Peyer's patch (tissue), 4 donors: Measurements from ENCODE around the gene PLOD3. TPM values are rescaled to one million over a fixed set of nuclear protein-coding genes. Genes with fewer than 3 reads are reported as not detected.
A peak's percentile ranks its signal among the peaks of the same experiment; 100 is the strongest.

Source experiments
- DNase-seq, 3 donors: peaks; one replicate each; pipeline ENCODE4 v3.0.0-alpha.2; 2017 to 2019
- H3K27ac ChIP-seq, 4 donors: fragments of 200-600 bp; sonication (generic); one replicate each; pipeline ENCODE4 v1.5.1; 2016 to 2019
- H3K27me3 ChIP-seq, 2 donors: fragments of 200-600 bp; sonication (generic); one replicate each; pipeline ENCODE4 v1.5.1; 2019
- H3K36me3 ChIP-seq, 3 donors: fragments of 200-600 bp; sonication (generic); one replicate each; pipeline ENCODE4 v1.5.1; 2016 to 2019
- H3K4me1 ChIP-seq, 4 donors: fragments of 200-600 bp; sonication (generic); one replicate each; pipeline ENCODE4 v1.5.1; 2016 to 2019
- H3K4me3 ChIP-seq, 4 donors: fragments of 200-600 bp; sonication (generic); 1 replicate in 3 of 4; 2 replicates in 1 of 4; pipeline ENCODE4 v1.5.1; 2016 to 2019; ENCODE audit warnings: mild to moderate bottlenecking in 1 of 4
- H3K9me3 ChIP-seq, 4 donors: fragments of 200-600 bp; sonication (generic); one replicate each; pipeline ENCODE4 v1.5.1; 2016 to 2019; ENCODE audit warnings: mild to moderate bottlenecking in 1 of 4
- CTCF ChIP-seq, 6 experiments: fragments of 450-650 bp in 4 of 6; fragments of 200-600 bp in 2 of 6; sonication (generic) in 1 of 6; IDR thresholded peaks; one replicate each; pipeline ENCODE4 v1.5.1; 2017 to 2019; ENCODE audit warnings: antibody characterized with exemption in 6 of 6, mild to moderate bottlenecking in 3 of 6, moderate library complexity in 1 of 6
- POLR2A ChIP-seq, 2 donors: fragments of 450-650 bp; IDR thresholded peaks; one replicate each; pipeline ENCODE4 v1.5.1; 2017; ENCODE audit warnings: antibody characterized with exemption in 2 of 2, mild to moderate bottlenecking in 2 of 2, moderate library complexity in 2 of 2
- total RNA-seq, 4 donors: library from RNA; depleted of rRNA; stranded (reverse); fragments of >200 nt; gene quantifications; one replicate each; pipeline ENCODE4 v1.1.0, GENCODE V29; 2016

PLOD3 gene
- total RNA-seq, 4 donors from 2014 or later: 62.7 to 103 (median 83.7) TPM

GRCh38 chr7:101243646-101244374 is 26.4 kb upstream of the PLOD3 start:
- Histone ChIP-seq H3K36me3 (peaks cover 0 to 18% (median 0%) of the 10 kb centered on the region in 3 donors), H3K9me3 (no peaks in the 10 kb centered on the region), H3K27me3 (no peaks in the 10 kb centered on the region), H3K4me1 (peaks cover 0 to 31% (median 12%) of the 10 kb centered on the region in 4 donors), H3K27ac (peak overlapping the region; percentile 93 to 96 (median 96)), H3K4me3 (peak overlapping the region; percentile 70 to 89 (median 77))
- TF ChIP-seq CTCF (IDR thresholded peaks at IDR 0.05): peak in 1 of 6 experiments; percentile 88
- peak in 1 of 2 donors; percentile 33 for TF ChIP-seq POLR2A (IDR thresholded peaks at IDR 0.05)
- DNase-seq: peak in 2 of 3 donors; percentile 57 to 68

- Histone ChIP-seq H3K9me3 (no peaks in the 10 kb centered on the region), H3K4me1 (peaks cover 0 to 48% (median 14%) of the 10 kb centered on the region in 4 donors), H3K27ac (peak overlapping the region in 3 of 4 donors; percentile 72 to 100 (median 98)), H3K27me3 (no peaks in the 10 kb centered on the region), H3K4me3 (peak overlapping the region in 1 of 4 donors; percentile 60), H3K36me3 (peaks cover 0 to 15% (median 0%) of the 10 kb centered on the region in 3 donors)
- no peak for DNase-seq
- TF ChIP-seq POLR2A (IDR thresholded peaks at IDR 0.05): no peak
- TF ChIP-seq CTCF (IDR thresholded peaks at IDR 0.05): no peak
Observed at GRCh38 chr7:101241443-101242349, 24.3 kb upstream of the PLOD3 start.

GRCh38 chr7:101241015-101241363 is 23.6 kb upstream of the PLOD3 start:
- TF ChIP-seq CTCF (IDR thresholded peaks at IDR 0.05) (no peak), POLR2A (IDR thresholded peaks at IDR 0.05) (peak; percentile 29 to 79)
- H3K27me3 ChIP-seq: no peaks in the 10 kb centered on the region
- H3K27ac ChIP-seq: peak overlapping the region in 3 of 4 donors; percentile 72 to 100 (median 98)
- H3K4me3 ChIP-seq: peak overlapping the region in 2 of 4 donors; percentile 52 to 60
- H3K36me3 ChIP-seq: peaks cover 0 to 15% (median 0%) of the 10 kb centered on the region in 3 donors
- peaks cover 0 to 48% (median 14%) of the 10 kb centered on the region in 4 donors for H3K4me1 ChIP-seq
- DNase-seq: peak in 2 of 3 donors; percentile 82 to 89
- no peaks in the 10 kb centered on the region for H3K9me3 ChIP-seq

GRCh38 chr7:101240226-101241014 is 23.0 kb upstream of the PLOD3 start:
- H3K27ac ChIP-seq: peak overlapping the region in 3 of 4 donors; percentile 72 to 100 (median 98)
- DNase-seq: peak in 2 of 3 donors; percentile 93 to 94
- TF ChIP-seq CTCF (IDR thresholded peaks at IDR 0.05): peak in 1 of 6 experiments; percentile 4
- TF ChIP-seq POLR2A (IDR thresholded peaks at IDR 0.05): peak; percentile 89 to 97
- peak overlapping the region in 2 of 4 donors; percentile 60 for H3K4me3 ChIP-seq
- peaks cover 0 to 15% (median 0%) of the 10 kb centered on the region in 3 donors for H3K36me3 ChIP-seq
- H3K4me1 ChIP-seq: peaks cover 0 to 44% (median 12%) of the 10 kb centered on the region in 4 donors
- H3K27me3 ChIP-seq: no peaks in the 10 kb centered on the region
- H3K9me3 ChIP-seq: no peaks in the 10 kb centered on the region

GRCh38 chr7:101239951-101240220 is 22.5 kb upstream of the PLOD3 start:
- H3K36me3 ChIP-seq: peaks cover 0 to 15% (median 0%) of the 10 kb centered on the region in 3 donors
- H3K27me3 ChIP-seq: no peaks in the 10 kb centered on the region
- H3K4me3 ChIP-seq: peak overlapping the region in 2 of 4 donors; percentile 60
- no peak for DNase-seq
- TF ChIP-seq POLR2A (IDR thresholded peaks at IDR 0.05) (no peak), CTCF (IDR thresholded peaks at IDR 0.05) (no peak)
- H3K4me1 ChIP-seq: peaks cover 0 to 41% (median 9%) of the 10 kb centered on the region in 4 donors
- peak overlapping the region in 3 of 4 donors; percentile 72 to 100 (median 98) for H3K27ac ChIP-seq
- H3K9me3 ChIP-seq: no peaks in the 10 kb centered on the region
